Astrocyte (in vitro differentiated cells and primary cell): ENCODE results near the gene RALY. TPM values are rescaled to one million over a fixed set of nuclear protein-coding genes. Genes with fewer than 3 reads are reported as not detected.

ENCODE experiments used
- DNase-seq: peaks from one replicate; pipeline ENCODE4 v3.0.0-alpha.2; 2010; ENCODE audit warnings: low read depth
- FAIRE-seq: peaks from 2 replicates; lab custom pipeline; 2011; peaks lifted over from hg19 to GRCh38; lab: Jason Lieb, UNC
- H2AFZ ChIP-seq: 2 replicates; pipeline ENCODE4 v1.6.0; 2012; ENCODE audit warnings: low read depth, low read length, inconsistent platforms
- H3K27ac ChIP-seq: 2 replicates; pipeline ENCODE4 v1.5.1; 2011; ENCODE audit warnings: low read depth, low read length, inconsistent platforms
- H3K27me3 ChIP-seq: 2 replicates; pipeline ENCODE4 v1.6.0; 2011; ENCODE audit warnings: low read length, inconsistent platforms; ENCODE audit not compliant: insufficient read depth
- H3K36me3 ChIP-seq: 2 replicates; pipeline ENCODE4 v1.5.1; 2011; ENCODE audit warnings: low read length, inconsistent platforms; ENCODE audit not compliant: insufficient read depth
- H3K4me1 ChIP-seq: 2 replicates; pipeline ENCODE4 v1.5.1; 2011; ENCODE audit warnings: low read length, inconsistent platforms; ENCODE audit not compliant: insufficient read depth
- H3K4me2 ChIP-seq: 2 replicates; pipeline ENCODE4 v1.6.0; 2012; ENCODE audit warnings: low read length, inconsistent platforms
- H3K4me3 ChIP-seq: 2 replicates; pipeline ENCODE4 v1.5.1; 2011; ENCODE audit warnings: low read depth, mild to moderate bottlenecking, low read length, inconsistent platforms; ENCODE audit not compliant: insufficient read depth
- H3K79me2 ChIP-seq: 2 replicates; pipeline ENCODE4 v1.6.0; 2012; ENCODE audit warnings: mild to moderate bottlenecking, low read length, inconsistent platforms; ENCODE audit not compliant: insufficient read depth
- H3K9ac ChIP-seq: 2 replicates; pipeline ENCODE4 v1.6.0; 2012; ENCODE audit warnings: mild to moderate bottlenecking, low read length, inconsistent platforms
- H3K9me3 ChIP-seq: 2 replicates; pipeline ENCODE4 v1.5.1; 2012; ENCODE audit warnings: low read depth, mild to moderate bottlenecking, low read length, inconsistent platforms; ENCODE audit not compliant: insufficient read depth
- H4K20me1 ChIP-seq: 2 replicates; pipeline ENCODE4 v1.6.0; 2012; ENCODE audit warnings: low read length, inconsistent platforms; ENCODE audit not compliant: insufficient read depth
- H3K27ac Mint-ChIP-seq: one replicate; pipeline ENCODE4 v1.8.0; 2021; ENCODE audit warnings: mild to moderate bottlenecking, mixed read lengths; ENCODE audit not compliant: unreplicated experiment
- H3K27me3 Mint-ChIP-seq: one replicate; pipeline ENCODE4 v1.8.0; 2021; ENCODE audit warnings: low read depth, mixed read lengths; ENCODE audit not compliant: unreplicated experiment
- H3K36me3 Mint-ChIP-seq: one replicate; pipeline ENCODE4 v1.8.0; 2021; ENCODE audit warnings: low read depth, mixed read lengths; ENCODE audit not compliant: unreplicated experiment
- H3K4me1 Mint-ChIP-seq: one replicate; pipeline ENCODE4 v1.8.0; 2021; ENCODE audit warnings: low read depth, mixed read lengths; ENCODE audit not compliant: unreplicated experiment
- H3K4me3 Mint-ChIP-seq: one replicate; pipeline ENCODE4 v1.8.0; 2021; ENCODE audit warnings: mild to moderate bottlenecking, moderate library complexity, mixed read lengths; ENCODE audit not compliant: unreplicated experiment
- H3K9me3 Mint-ChIP-seq: one replicate; pipeline ENCODE4 v1.8.0; 2021; ENCODE audit warnings: mild to moderate bottlenecking, mixed read lengths; ENCODE audit not compliant: unreplicated experiment
- EZH2 ChIP-seq: IDR thresholded peaks from 2 replicates; pipeline ENCODE4 v1.6.1; 2012; ENCODE audit warnings: mild to moderate bottlenecking, low read length, inconsistent platforms; ENCODE audit not compliant: insufficient read depth
- total RNA-seq: library from RNA; stranded (reverse); gene quantifications from 2 replicates; pipeline ENCODE4 v1.2.1, GENCODE V29; 2021
- TF ChIP-seq, protein P1 (sequence below): IDR thresholded peaks from 2 replicates; pipeline ENCODE4 v1.5.1; 2011; ENCODE audit warnings: low read depth, mild to moderate bottlenecking, inconsistent platforms, low read length, moderate library complexity; ENCODE audit not compliant: insufficient read depth

RALY gene
- total RNA-seq, 1 donor from 2014 or later: 105 TPM

DNA sequence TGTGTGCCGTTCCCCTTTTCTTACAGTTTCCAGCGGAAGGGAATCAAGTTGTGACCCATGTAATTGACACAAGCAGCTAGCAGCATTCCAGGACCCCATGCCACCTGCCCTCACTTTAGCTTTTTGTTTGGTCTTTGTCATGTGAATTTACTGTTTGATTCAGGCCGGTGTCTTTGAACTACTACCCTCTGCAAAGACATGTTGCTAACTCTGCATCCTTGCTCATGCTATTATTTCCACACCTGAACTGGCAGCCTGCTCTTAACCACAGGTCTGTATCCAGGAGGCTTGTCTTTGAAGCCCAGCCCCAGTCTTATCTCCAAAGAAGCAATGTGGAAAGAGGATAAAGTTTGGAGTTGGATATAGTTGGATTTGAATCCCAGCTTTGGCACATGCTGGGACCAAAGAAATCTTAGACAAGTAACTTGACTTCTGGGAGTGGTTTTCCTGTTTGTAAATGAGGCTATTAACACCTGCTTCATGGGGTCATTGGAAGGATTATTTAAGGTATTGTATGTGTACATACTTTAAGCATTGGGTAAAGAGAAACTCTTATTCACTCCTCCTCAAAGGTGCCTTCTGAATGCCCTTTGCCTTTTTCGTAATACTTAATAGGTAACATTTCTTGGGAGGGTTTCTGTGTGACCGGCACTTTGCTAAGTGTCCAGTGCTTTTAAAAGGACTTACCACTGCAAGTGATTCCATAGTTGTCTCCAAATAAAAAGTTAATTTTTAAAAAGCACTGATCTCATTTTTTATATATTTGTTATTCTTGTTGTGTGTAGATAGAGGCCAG is 52.4 kb downstream of the RALY start:
- Mint-ChIP-seq H3K36me3 (peaks cover 5% of the 10 kb centered on the region), H3K27me3 (no peaks in the 10 kb centered on the region), H3K9me3 (no peaks in the 10 kb centered on the region), H3K27ac (no peak overlapping the region), H3K4me3 (no peak overlapping the region), H3K4me1 (peaks cover 10% of the 10 kb centered on the region)
- H3K4me2 ChIP-seq: no peak overlapping the region
- H3K36me3 ChIP-seq: no peaks in the 10 kb centered on the region
- peaks cover 97% of the 10 kb centered on the region for H4K20me1 ChIP-seq
- H3K27ac ChIP-seq: no peak overlapping the region
- no peak for DNase-seq
- no peak overlapping the region for H2AFZ ChIP-seq
- H3K27me3 ChIP-seq: no peaks in the 10 kb centered on the region
- H3K9me3 ChIP-seq: no peaks in the 10 kb centered on the region
- TF ChIP-seq EZH2: no peak
- TF ChIP-seq, protein P1, sequence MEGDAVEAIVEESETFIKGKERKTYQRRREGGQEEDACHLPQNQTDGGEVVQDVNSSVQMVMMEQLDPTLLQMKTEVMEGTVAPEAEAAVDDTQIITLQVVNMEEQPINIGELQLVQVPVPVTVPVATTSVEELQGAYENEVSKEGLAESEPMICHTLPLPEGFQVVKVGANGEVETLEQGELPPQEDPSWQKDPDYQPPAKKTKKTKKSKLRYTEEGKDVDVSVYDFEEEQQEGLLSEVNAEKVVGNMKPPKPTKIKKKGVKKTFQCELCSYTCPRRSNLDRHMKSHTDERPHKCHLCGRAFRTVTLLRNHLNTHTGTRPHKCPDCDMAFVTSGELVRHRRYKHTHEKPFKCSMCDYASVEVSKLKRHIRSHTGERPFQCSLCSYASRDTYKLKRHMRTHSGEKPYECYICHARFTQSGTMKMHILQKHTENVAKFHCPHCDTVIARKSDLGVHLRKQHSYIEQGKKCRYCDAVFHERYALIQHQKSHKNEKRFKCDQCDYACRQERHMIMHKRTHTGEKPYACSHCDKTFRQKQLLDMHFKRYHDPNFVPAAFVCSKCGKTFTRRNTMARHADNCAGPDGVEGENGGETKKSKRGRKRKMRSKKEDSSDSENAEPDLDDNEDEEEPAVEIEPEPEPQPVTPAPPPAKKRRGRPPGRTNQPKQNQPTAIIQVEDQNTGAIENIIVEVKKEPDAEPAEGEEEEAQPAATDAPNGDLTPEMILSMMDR: no peak
- H3K4me3 ChIP-seq: no peak overlapping the region
- no peaks in the 10 kb centered on the region for H3K4me1 ChIP-seq
- H3K9ac ChIP-seq: no peak overlapping the region
- peaks cover 93% of the 10 kb centered on the region for H3K79me2 ChIP-seq
- no peak for FAIRE-seq

DNA sequence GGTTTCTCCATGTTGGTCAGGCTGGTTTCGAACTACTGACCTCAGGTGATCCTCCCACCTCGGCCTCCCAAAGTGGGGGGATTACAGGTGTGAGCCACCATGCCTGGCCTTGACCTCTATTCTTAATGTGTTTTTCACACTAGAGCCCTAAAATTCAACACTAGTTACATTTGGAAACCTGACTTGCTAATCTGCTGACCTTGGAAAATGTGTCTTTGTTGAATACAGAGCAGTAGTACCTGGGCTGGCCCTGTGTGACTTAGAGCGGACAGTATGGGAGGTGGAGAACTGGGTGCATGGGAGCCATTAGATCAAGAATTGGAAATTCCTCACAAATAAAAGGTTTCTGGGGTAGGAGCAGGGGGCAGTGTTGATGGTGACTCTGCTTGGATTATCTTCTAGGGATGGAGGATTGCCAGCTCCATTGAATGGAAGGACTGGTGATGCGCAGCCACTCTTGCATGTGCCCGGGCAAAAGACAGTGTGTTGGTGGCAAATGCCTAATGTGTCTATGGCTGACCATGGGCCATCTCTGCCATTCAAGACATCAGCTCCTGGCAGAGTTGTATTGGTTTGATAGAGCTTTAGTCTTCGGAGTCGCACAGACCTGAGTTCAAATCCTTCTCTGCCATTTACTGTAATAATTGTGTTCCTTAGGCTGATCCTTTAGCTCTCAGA is 53.4 kb downstream of the RALY start:
- no peak overlapping the region for H3K27ac ChIP-seq

More for the DNA sequence above, 53.4 kb downstream of the RALY start:
- no peaks in the 10 kb centered on the region for H3K9me3 Mint-ChIP-seq
- Histone ChIP-seq H3K4me3 (no peak overlapping the region), H3K27me3 (no peaks in the 10 kb centered on the region), H3K9me3 (no peaks in the 10 kb centered on the region), H3K36me3 (no peaks in the 10 kb centered on the region), H3K4me2 (no peak overlapping the region), H3K4me1 (no peaks in the 10 kb centered on the region), H2AFZ (no peak overlapping the region), H3K79me2 (peaks cover 93% of the 10 kb centered on the region), H3K9ac (no peak overlapping the region), H4K20me1 (peaks cover 97% of the 10 kb centered on the region)
- no peak overlapping the region for H3K4me3 Mint-ChIP-seq
- no peak for DNase-seq
- H3K27me3 Mint-ChIP-seq: no peaks in the 10 kb centered on the region
- H3K27ac Mint-ChIP-seq: no peak overlapping the region
- no peak for FAIRE-seq
- TF ChIP-seq, protein P1: no peak
- TF ChIP-seq EZH2: no peak
- peaks cover 10% of the 10 kb centered on the region for H3K4me1 Mint-ChIP-seq
- H3K36me3 Mint-ChIP-seq: peaks cover 2% of the 10 kb centered on the region
